ENCODE measurements around the gene CCDC174.

Gene CCDC174

GRCh38 chr3:14624498-14624897 is 27.1 kb upstream of the CCDC174 start:
- in situ Hi-C loops (cut with MboI; ENCODE audit: low sequenced_read_pairs) = no loop called here

GRCh38 chr3:14625443-14625842 is 26.1 kb upstream of the CCDC174 start:
- in situ Hi-C loops (cut with MboI; ENCODE audit: low sequenced_read_pairs) = no loop called here

GRCh38 chr3:14627815-14628214 is 23.7 kb upstream of the CCDC174 start:
- in situ Hi-C loops (cut with MboI; ENCODE audit: low sequenced_read_pairs) = no loop called here

- in situ Hi-C loops (cut with MboI; ENCODE audit: low sequenced_read_pairs) = no loop called here
Measured at GRCh38 chr3:14628406-14628805, 23.2 kb upstream of the CCDC174 start.

GRCh38 chr3:14630404-14631100 is 21.0 kb upstream of the CCDC174 start:
- in situ Hi-C loops (cut with MboI; ENCODE audit: low sequenced_read_pairs) = no loop called here

- in situ Hi-C loops (cut with MboI; ENCODE audit: low sequenced_read_pairs) = no loop called here
Measured at GRCh38 chr3:14631101-14631497, 20.5 kb upstream of the CCDC174 start.

- in situ Hi-C loops (cut with MboI; ENCODE audit: low sequenced_read_pairs) = no loop called here
Measured at GRCh38 chr3:14631687-14632441, 19.7 kb upstream of the CCDC174 start.

- in situ Hi-C loops (cut with MboI; ENCODE audit: low sequenced_read_pairs) = no loop called here
Measured at GRCh38 chr3:14632442-14632930, 19.1 kb upstream of the CCDC174 start.

GRCh38 chr3:14633417-14633816 is 18.1 kb upstream of the CCDC174 start:
- in situ Hi-C loops (cut with MboI; ENCODE audit: low sequenced_read_pairs) = no loop called here

- in situ Hi-C loops (cut with MboI; ENCODE audit: low sequenced_read_pairs) = no loop called here
Measured at GRCh38 chr3:14633819-14634424, 17.6 kb upstream of the CCDC174 start.

- in situ Hi-C loops (cut with MboI; ENCODE audit: low sequenced_read_pairs) = no loop called here
Measured at GRCh38 chr3:14634763-14635400, 16.7 kb upstream of the CCDC174 start.

GRCh38 chr3:14636496-14637087 is 15.0 kb upstream of the CCDC174 start:
- in situ Hi-C loops (cut with MboI; ENCODE audit: low sequenced_read_pairs) = no loop called here

GRCh38 chr3:14640157-14640562 is 11.4 kb upstream of the CCDC174 start:
- in situ Hi-C loops (cut with MboI; ENCODE audit: low sequenced_read_pairs) = no loop called here

GRCh38 chr3:14640734-14641133 is 10.8 kb upstream of the CCDC174 start:
- in situ Hi-C loops (cut with MboI; ENCODE audit: low sequenced_read_pairs) = no loop called here

- in situ Hi-C loops (cut with MboI; ENCODE audit: low sequenced_read_pairs) = no loop called here
Measured at GRCh38 chr3:14641346-14641745, 10.2 kb upstream of the CCDC174 start.

GRCh38 chr3:14645453-14645852 is 6.1 kb upstream of the CCDC174 start:
- in situ Hi-C loops (cut with MboI; ENCODE audit: low sequenced_read_pairs) = no loop called here

- in situ Hi-C loops (cut with MboI; ENCODE audit: low sequenced_read_pairs) = no loop called here
Measured at GRCh38 chr3:14646131-14646573, 5.4 kb upstream of the CCDC174 start.

- in situ Hi-C loops (cut with MboI; ENCODE audit: low sequenced_read_pairs) = no loop called here
Measured at GRCh38 chr3:14646589-14647413, 4.8 kb upstream of the CCDC174 start.

GRCh38 chr3:14647976-14648955 is 3.3 kb upstream of the CCDC174 start:
- in situ Hi-C loops (cut with MboI; ENCODE audit: low sequenced_read_pairs) = no loop called here

Data from HL-60/S4 treated with retinoic acid at 250 ng/mL for 4 days and 3 days (cell line).